PFSK-1 (cell line): Measurements from ENCODE around the gene CHL1.

Experiments used
- FOXP2 ChIP-seq: optimal IDR thresholded peaks from 2 replicates; pipeline ENCODE3; 2011; ENCODE audit warnings: borderline replicate concordance, control low read depth, inconsistent platforms; ENCODE audit not compliant: insufficient read depth; ENCODE audit errors: extremely low read length, extremely low read depth
- POLR2AphosphoS5 ChIP-seq: IDR thresholded peaks from 2 replicates; pipeline ENCODE4 v1.6.1; 2012; ENCODE audit warnings: low read depth, mild to moderate bottlenecking, control low read depth, low read length, moderate library complexity
- SIN3A ChIP-seq: IDR thresholded peaks from 2 replicates; pipeline ENCODE4 v1.6.1; 2012; ENCODE audit warnings: mild to moderate bottlenecking, low read length, moderate library complexity, borderline replicate concordance; ENCODE audit not compliant: insufficient read depth
- TAF1 ChIP-seq: IDR thresholded peaks from 2 replicates; pipeline ENCODE4 v1.6.1; 2012; ENCODE audit warnings: low read length, control low read depth, borderline replicate concordance; ENCODE audit not compliant: insufficient read depth
- TF ChIP-seq, protein P1 (sequence below), 2 experiments: IDR thresholded peaks; 2 replicates each; pipeline versions ENCODE4 v1.6.1 to v1.8.0; 2011 to 2012; ENCODE audit warnings: low read depth in 2 of 2, low read length in 2 of 2, control low read depth in 1 of 2, inconsistent platforms in 1 of 2, mild to moderate bottlenecking in 1 of 2, moderate library complexity in 1 of 2; ENCODE audit not compliant: insufficient read depth in 1 of 2

CHL1 gene

DNA sequence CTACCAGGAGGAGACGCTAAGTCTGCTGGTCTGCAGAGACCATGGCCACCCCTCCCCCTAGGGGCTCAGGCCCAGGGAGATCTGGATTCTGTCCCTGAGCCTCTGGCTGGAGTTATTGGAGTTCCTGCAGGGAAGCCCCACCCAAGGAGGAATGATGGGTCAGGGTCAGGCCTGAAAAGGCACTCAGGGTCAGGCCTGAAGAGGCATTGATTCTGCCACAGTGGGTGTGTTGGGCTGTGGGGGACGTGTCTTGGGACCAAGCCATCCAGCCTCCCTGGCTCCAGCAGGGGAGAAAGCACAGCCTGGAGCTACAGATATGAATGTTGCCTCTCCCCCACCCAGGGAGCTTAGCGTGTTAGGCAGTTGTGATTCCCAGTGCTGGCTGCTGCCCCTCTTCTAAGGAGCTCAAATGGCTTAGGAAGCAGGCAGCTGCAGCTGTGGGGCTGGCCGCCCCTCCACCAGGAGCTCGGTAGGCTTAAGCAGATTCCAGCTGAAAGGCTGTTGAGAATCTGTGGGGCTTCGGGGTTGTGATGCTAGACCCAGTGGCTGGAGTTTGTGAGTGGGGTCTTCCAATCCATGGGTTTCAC is 176.7 kb downstream of the CHL1 start:
- no peak for TF ChIP-seq FOXP2

DNA sequence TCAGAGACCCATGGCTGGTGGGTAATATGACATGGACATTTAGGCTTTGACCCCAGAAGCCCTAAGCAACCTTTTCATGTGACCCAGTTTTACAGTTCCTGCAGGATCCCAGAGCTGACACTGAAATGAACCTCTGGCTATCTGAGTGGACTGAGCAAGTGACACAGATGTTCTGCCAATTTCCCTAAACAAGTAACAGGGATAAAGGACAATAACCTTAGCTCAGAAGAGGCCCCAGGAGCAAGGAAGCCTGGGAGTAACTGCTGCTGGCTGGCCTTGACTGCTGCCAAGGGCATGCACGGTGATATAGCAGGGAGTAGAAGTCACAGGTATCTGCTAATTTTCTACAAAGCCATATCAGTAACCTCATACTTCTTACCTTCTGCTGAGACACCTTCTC is 177.9 kb downstream of the CHL1 start:
- TF ChIP-seq FOXP2 (no peak), SIN3A (no peak)
- TF ChIP-seq, protein P1, sequence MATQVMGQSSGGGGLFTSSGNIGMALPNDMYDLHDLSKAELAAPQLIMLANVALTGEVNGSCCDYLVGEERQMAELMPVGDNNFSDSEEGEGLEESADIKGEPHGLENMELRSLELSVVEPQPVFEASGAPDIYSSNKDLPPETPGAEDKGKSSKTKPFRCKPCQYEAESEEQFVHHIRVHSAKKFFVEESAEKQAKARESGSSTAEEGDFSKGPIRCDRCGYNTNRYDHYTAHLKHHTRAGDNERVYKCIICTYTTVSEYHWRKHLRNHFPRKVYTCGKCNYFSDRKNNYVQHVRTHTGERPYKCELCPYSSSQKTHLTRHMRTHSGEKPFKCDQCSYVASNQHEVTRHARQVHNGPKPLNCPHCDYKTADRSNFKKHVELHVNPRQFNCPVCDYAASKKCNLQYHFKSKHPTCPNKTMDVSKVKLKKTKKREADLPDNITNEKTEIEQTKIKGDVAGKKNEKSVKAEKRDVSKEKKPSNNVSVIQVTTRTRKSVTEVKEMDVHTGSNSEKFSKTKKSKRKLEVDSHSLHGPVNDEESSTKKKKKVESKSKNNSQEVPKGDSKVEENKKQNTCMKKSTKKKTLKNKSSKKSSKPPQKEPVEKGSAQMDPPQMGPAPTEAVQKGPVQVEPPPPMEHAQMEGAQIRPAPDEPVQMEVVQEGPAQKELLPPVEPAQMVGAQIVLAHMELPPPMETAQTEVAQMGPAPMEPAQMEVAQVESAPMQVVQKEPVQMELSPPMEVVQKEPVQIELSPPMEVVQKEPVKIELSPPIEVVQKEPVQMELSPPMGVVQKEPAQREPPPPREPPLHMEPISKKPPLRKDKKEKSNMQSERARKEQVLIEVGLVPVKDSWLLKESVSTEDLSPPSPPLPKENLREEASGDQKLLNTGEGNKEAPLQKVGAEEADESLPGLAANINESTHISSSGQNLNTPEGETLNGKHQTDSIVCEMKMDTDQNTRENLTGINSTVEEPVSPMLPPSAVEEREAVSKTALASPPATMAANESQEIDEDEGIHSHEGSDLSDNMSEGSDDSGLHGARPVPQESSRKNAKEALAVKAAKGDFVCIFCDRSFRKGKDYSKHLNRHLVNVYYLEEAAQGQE (IDR thresholded peaks at IDR 0.05; ENCODE audit: insufficient read depth in 1 of 2, low read depth in 2 of 2, low read length in 2 of 2) = no peak

DNA sequence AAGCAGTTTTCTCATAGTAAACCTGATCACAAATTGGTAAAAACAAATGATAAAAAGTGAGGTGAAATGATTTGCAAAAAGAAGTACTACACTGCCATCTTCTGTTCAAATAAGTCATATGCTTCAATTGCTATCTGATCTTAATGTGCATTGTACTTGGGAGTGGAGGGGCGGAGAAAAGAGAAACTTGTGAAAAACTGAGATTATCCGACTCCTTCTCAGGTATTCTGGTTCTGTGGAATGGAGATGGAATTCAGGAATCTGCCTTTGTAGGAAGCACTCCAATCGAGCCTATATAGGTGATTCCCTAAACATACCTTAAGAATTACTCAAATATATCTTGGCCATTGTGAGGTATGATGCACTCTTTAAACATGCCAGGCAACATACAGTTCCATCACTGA is 180.6 kb downstream of the CHL1 start:
- TF ChIP-seq, protein P1 (IDR thresholded peaks at IDR 0.05; ENCODE audit: insufficient read depth in 1 of 2, low read depth in 2 of 2, low read length in 2 of 2) = no peak
- no peak for TF ChIP-seq POLR2AphosphoS5
- TF ChIP-seq FOXP2 = no peak
- TF ChIP-seq TAF1 = no peak
- no peak for TF ChIP-seq SIN3A

DNA sequence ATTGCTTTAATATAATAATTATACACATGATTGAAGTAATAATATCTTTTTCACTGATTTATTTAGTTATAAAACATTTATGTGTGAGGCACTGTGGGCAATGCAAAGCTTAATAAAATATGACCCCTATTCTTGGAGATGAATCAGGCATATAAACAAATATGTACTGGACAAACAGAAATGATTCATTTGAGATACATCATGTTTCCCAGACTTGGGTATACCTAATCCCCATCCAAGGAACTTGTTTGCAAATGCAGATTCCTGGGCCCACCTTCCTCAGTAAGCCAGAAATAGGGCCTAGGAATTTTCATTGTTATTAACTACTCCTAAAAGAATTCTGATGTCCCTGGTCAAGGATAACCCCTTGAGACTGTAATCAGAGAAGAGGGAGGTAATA is 184.2 kb downstream of the CHL1 start:
- TF ChIP-seq FOXP2 = no peak
- no peak for TF ChIP-seq TAF1
- no peak for TF ChIP-seq POLR2AphosphoS5
- no peak for TF ChIP-seq SIN3A
- TF ChIP-seq, protein P1 (IDR thresholded peaks at IDR 0.05; ENCODE audit: insufficient read depth in 1 of 2, low read depth in 2 of 2, low read length in 2 of 2) = no peak

DNA sequence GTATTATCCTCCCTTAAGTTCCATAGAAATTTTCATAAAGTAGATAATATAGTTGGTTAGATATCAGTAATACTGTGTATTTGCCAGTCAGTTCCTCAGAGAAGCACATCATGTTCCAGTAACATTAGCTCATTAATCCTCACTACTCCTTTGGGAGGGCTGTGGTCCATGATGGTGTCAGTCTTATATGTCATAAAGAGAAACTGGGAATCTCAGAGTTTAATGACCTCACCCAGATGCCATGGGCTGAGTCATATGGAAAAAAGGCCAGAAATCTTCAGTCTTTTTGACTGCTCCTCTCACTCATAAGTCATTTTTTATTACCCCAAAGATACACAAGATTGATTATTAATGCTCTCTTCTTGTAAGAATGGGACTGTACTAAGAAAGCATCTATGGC is 188.6 kb downstream of the CHL1 start:
- TF ChIP-seq SIN3A (no peak), TAF1 (no peak), POLR2AphosphoS5 (no peak), FOXP2 (no peak)
- TF ChIP-seq, protein P1 (IDR thresholded peaks at IDR 0.05; ENCODE audit: insufficient read depth in 1 of 2, low read depth in 2 of 2, low read length in 2 of 2) = no peak

DNA sequence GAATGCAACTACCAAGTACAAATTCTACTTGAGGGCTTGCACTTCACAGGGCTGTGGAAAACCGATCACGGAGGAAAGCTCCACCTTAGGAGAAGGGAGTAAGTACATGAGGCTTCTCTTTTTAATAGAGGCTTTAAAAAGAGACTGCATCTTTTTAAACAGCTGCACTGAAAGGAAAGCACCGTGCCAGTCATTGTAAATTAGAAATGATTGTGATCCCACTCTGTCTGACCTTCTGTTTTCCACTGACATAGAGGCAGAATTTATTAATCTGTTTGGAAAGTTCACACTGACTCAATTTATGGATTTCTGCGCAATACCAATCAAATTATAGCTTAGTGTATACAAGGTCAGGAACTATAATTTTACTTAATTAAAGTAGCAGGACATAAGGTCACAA is 198.2 kb downstream of the CHL1 start:
- TF ChIP-seq POLR2AphosphoS5 (no peak), FOXP2 (no peak), TAF1 (no peak), SIN3A (no peak)
- TF ChIP-seq, protein P1 (IDR thresholded peaks at IDR 0.05; ENCODE audit: insufficient read depth in 1 of 2, low read depth in 2 of 2, low read length in 2 of 2) = no peak
